ACC112 (cell line): ENCODE data around the gene THBS1.

ENCODE experiments used
- H2AFZ ChIP-seq: fragments of 200-600 bp; sonication (generic); one replicate; pipeline ENCODE4 v1.6.0; 2017; ENCODE audit warnings: antibody characterized with exemption, low read length; ENCODE audit not compliant: unreplicated experiment
- H3K27ac ChIP-seq: fragments of 200-600 bp; sonication (generic); 2 replicates; pipeline ENCODE4 v1.5.1; 2014; ENCODE audit warnings: low read depth, mild to moderate bottlenecking, antibody characterized with exemption, low read length, moderate library complexity
- H3K27me3 ChIP-seq: fragments of 200-600 bp; sonication (generic); 2 replicates; pipeline ENCODE4 v1.6.1; 2014; ENCODE audit warnings: mild to moderate bottlenecking, antibody characterized with exemption, low read length, moderate library complexity, mixed read lengths; ENCODE audit not compliant: insufficient read depth
- H3K36me3 ChIP-seq: fragments of 200-600 bp; sonication (generic); 2 replicates; pipeline ENCODE4 v1.6.1; 2016; ENCODE audit warnings: mild to moderate bottlenecking, antibody characterized with exemption, low read length, moderate library complexity, mixed read lengths; ENCODE audit not compliant: insufficient read depth
- H3K4me1 ChIP-seq: fragments of 200-600 bp; sonication (generic); one replicate; pipeline ENCODE4 v1.6.1; 2016; ENCODE audit warnings: low read length, mixed read lengths; ENCODE audit not compliant: insufficient read depth, unreplicated experiment, control insufficient read depth
- H3K4me3 ChIP-seq: fragments of 200-600 bp; sonication (generic); 2 replicates; pipeline ENCODE4 v1.5.1; 2014; ENCODE audit warnings: mild to moderate bottlenecking, low read depth, low read length
- H3K79me2 ChIP-seq: fragments of 200-600 bp; sonication (generic); one replicate; pipeline ENCODE4 v1.6.0; 2016; ENCODE audit warnings: low read length; ENCODE audit not compliant: control insufficient read depth, unreplicated experiment, insufficient read depth

Gene THBS1

GRCh38 chr15:39646425-39646824 lies 65.5 kb downstream of the THBS1 start:
- Histone ChIP-seq H3K27ac (no peak overlapping the region), H3K4me3 (no peak overlapping the region), H3K4me1 (peaks cover 15% of the 10 kb centered on the region), H3K27me3 (no peaks in the 10 kb centered on the region), H2AFZ (no peak overlapping the region), H3K36me3 (no peaks in the 10 kb centered on the region), H3K79me2 (no peaks in the 10 kb centered on the region)
